Measurements from ENCODE around the gene MESD.

Gene MESD

GRCh38 chr15:80953001-80953952 is 36.3 kb downstream of the MESD start:
- Histone ChIP-seq H2AK5ac (ENCODE audit: low read length, severe bottlenecking) (no peak overlapping the region), H4K8ac (ENCODE audit: low read length) (no peak overlapping the region), H2BK120ac (ENCODE audit: low read depth, low read length) (no peak overlapping the region), H2BK12ac (ENCODE audit: low read length in 2 of 2) (no peak overlapping the region), H2AFZ (ENCODE audit: low read depth, low read length) (no peak overlapping the region), H3K27ac (ENCODE audit: low read length, poor library complexity, severe bottlenecking) (no peak overlapping the region), H2BK5ac (ENCODE audit: low read depth, low read length, poor library complexity, severe bottlenecking) (no peak overlapping the region), H3K9ac (ENCODE audit: low read length) (no peak overlapping the region), H3K18ac (ENCODE audit: low read depth in 1 of 2, low read length in 2 of 2) (no peak overlapping the region), H3K9me3 (ENCODE audit: control insufficient read depth, low read length) (no peaks in the 10 kb centered on the region), H4K91ac (ENCODE audit: low read length) (peak overlapping the region; percentile 11), H3K27me3 (ENCODE audit: control insufficient read depth in 1 of 2, insufficient read depth in 1 of 2, low read length in 2 of 2) (no peaks in the 10 kb centered on the region), H3K14ac (ENCODE audit: low read length in 2 of 2) (no peak overlapping the region), H3K4me1 (ENCODE audit: control insufficient read depth, insufficient read depth, low read depth, low read length) (peaks cover 7% of the 10 kb centered on the region), H2BK15ac (ENCODE audit: low read depth, poor library complexity, severe bottlenecking) (no peak overlapping the region), H3K36me3 (ENCODE audit: control insufficient read depth in 1 of 2, insufficient read depth in 2 of 2, low read depth in 1 of 2, low read length in 2 of 2) (peaks cover 36 to 51% of the 10 kb centered on the region in 2 experiments), H3K79me1 (replicated peaks; ENCODE audit: low read length, poor library complexity, severe bottlenecking) (peaks cover 7% of the 10 kb centered on the region), H3K4me2 (ENCODE audit: low read length, poor library complexity, severe bottlenecking) (no peak overlapping the region), H3K4me3 (ENCODE audit: insufficient read depth in 1 of 2, low read depth in 1 of 2, low read length in 2 of 2) (no peak overlapping the region), H3K4ac (ENCODE audit: low read depth in 1 of 2, low read length in 2 of 2) (no peak overlapping the region), H3K23ac (ENCODE audit: low read length in 2 of 2) (peak overlapping the region in 1 of 2 experiments; percentile 46)
- 96% methylated on average over 12 of the region's 12 CpGs for WGBS
- no peak for DNase-seq

- Histone ChIP-seq H3K4me2 (ENCODE audit: low read length, poor library complexity, severe bottlenecking) (no peak overlapping the region), H3K4me1 (ENCODE audit: control insufficient read depth, insufficient read depth, low read depth, low read length) (peaks cover 7% of the 10 kb centered on the region), H2BK12ac (ENCODE audit: low read length in 2 of 2) (no peak overlapping the region), H2BK15ac (ENCODE audit: low read depth, poor library complexity, severe bottlenecking) (no peak overlapping the region), H3K18ac (ENCODE audit: low read depth in 1 of 2, low read length in 2 of 2) (no peak overlapping the region), H3K9ac (ENCODE audit: low read length) (no peak overlapping the region), H4K8ac (ENCODE audit: low read length) (no peak overlapping the region), H2AFZ (ENCODE audit: low read depth, low read length) (no peak overlapping the region), H3K23ac (ENCODE audit: low read length in 2 of 2) (no peak overlapping the region), H3K36me3 (ENCODE audit: control insufficient read depth in 1 of 2, insufficient read depth in 2 of 2, low read depth in 1 of 2, low read length in 2 of 2) (peaks cover 44 to 64% of the 10 kb centered on the region in 2 experiments), H3K4me3 (ENCODE audit: insufficient read depth in 1 of 2, low read depth in 1 of 2, low read length in 2 of 2) (no peak overlapping the region), H3K9me3 (ENCODE audit: control insufficient read depth, low read length) (no peaks in the 10 kb centered on the region), H4K91ac (ENCODE audit: low read length) (no peak overlapping the region), H3K27me3 (ENCODE audit: control insufficient read depth in 1 of 2, insufficient read depth in 1 of 2, low read length in 2 of 2) (no peaks in the 10 kb centered on the region), H3K79me1 (replicated peaks; ENCODE audit: low read length, poor library complexity, severe bottlenecking) (peaks cover 5% of the 10 kb centered on the region), H3K4ac (ENCODE audit: low read depth in 1 of 2, low read length in 2 of 2) (no peak overlapping the region), H2AK5ac (ENCODE audit: low read length, severe bottlenecking) (no peak overlapping the region), H2BK5ac (ENCODE audit: low read depth, low read length, poor library complexity, severe bottlenecking) (no peak overlapping the region), H3K27ac (ENCODE audit: low read length, poor library complexity, severe bottlenecking) (no peak overlapping the region), H2BK120ac (ENCODE audit: low read depth, low read length) (no peak overlapping the region), H3K14ac (ENCODE audit: low read length in 2 of 2) (no peak overlapping the region)
- no peak for DNase-seq
- WGBS, result 86% methylated on average over 5 of the region's 5 CpGs
Measured at GRCh38 chr15:80951941-80952340, 37.7 kb downstream of the MESD start.

- peaks cover 3% of the 10 kb centered on the region for H3K4me1 ChIP-seq (ENCODE audit: control insufficient read depth, insufficient read depth, low read depth, low read length)
- no peak overlapping the region for H3K4me2 ChIP-seq (ENCODE audit: low read length, poor library complexity, severe bottlenecking)
- H3K36me3 ChIP-seq (ENCODE audit: control insufficient read depth in 1 of 2, insufficient read depth in 2 of 2, low read depth in 1 of 2, low read length in 2 of 2), result peaks cover 50 to 79% of the 10 kb centered on the region in 2 experiments
- no peak overlapping the region for H2BK5ac ChIP-seq (ENCODE audit: low read depth, low read length, poor library complexity, severe bottlenecking)
- no peak overlapping the region for H3K4ac ChIP-seq (ENCODE audit: low read depth in 1 of 2, low read length in 2 of 2)
- H2BK120ac ChIP-seq (ENCODE audit: low read depth, low read length), result no peak overlapping the region
- no peaks in the 10 kb centered on the region for H3K9me3 ChIP-seq (ENCODE audit: control insufficient read depth, low read length)
- no peak overlapping the region for H3K4me3 ChIP-seq (ENCODE audit: insufficient read depth in 1 of 2, low read depth in 1 of 2, low read length in 2 of 2)
- no peak overlapping the region for H2BK12ac ChIP-seq (ENCODE audit: low read length in 2 of 2)
- H3K27me3 ChIP-seq (ENCODE audit: control insufficient read depth in 1 of 2, insufficient read depth in 1 of 2, low read length in 2 of 2), result no peaks in the 10 kb centered on the region
- 96% methylated on average over 6 of the region's 8 CpGs for WGBS
- no peak overlapping the region for H3K14ac ChIP-seq (ENCODE audit: low read length in 2 of 2)
- no peak overlapping the region for H2AFZ ChIP-seq (ENCODE audit: low read depth, low read length)
- no peak overlapping the region for H2AK5ac ChIP-seq (ENCODE audit: low read length, severe bottlenecking)
- H2BK15ac ChIP-seq (ENCODE audit: low read depth, poor library complexity, severe bottlenecking), result no peak overlapping the region
- H4K8ac ChIP-seq (ENCODE audit: low read length), result no peak overlapping the region
- DNase-seq, result no peak
- no peak overlapping the region for H3K9ac ChIP-seq (ENCODE audit: low read length)
- peaks cover 4% of the 10 kb centered on the region for H3K79me1 ChIP-seq (replicated peaks; ENCODE audit: low read length, poor library complexity, severe bottlenecking)
- H4K91ac ChIP-seq (ENCODE audit: low read length), result no peak overlapping the region
- no peak overlapping the region for H3K27ac ChIP-seq (ENCODE audit: low read length, poor library complexity, severe bottlenecking)
- no peak overlapping the region for H3K23ac ChIP-seq (ENCODE audit: low read length in 2 of 2)
- no peak overlapping the region for H3K18ac ChIP-seq (ENCODE audit: low read depth in 1 of 2, low read length in 2 of 2)
Measured at GRCh38 chr15:80950291-80951078, 39.1 kb downstream of the MESD start.

GRCh38 chr15:80949756-80950155 is 39.9 kb downstream of the MESD start:
- Histone ChIP-seq H3K79me1 (replicated peaks; ENCODE audit: low read length, poor library complexity, severe bottlenecking) (peaks cover 4% of the 10 kb centered on the region), H2BK15ac (ENCODE audit: low read depth, poor library complexity, severe bottlenecking) (no peak overlapping the region), H4K8ac (ENCODE audit: low read length) (no peak overlapping the region), H2BK120ac (ENCODE audit: low read depth, low read length) (no peak overlapping the region), H4K91ac (ENCODE audit: low read length) (no peak overlapping the region), H3K23ac (ENCODE audit: low read length in 2 of 2) (no peak overlapping the region), H2AK5ac (ENCODE audit: low read length, severe bottlenecking) (no peak overlapping the region), H3K14ac (ENCODE audit: low read length in 2 of 2) (no peak overlapping the region), H3K36me3 (ENCODE audit: control insufficient read depth in 1 of 2, insufficient read depth in 2 of 2, low read depth in 1 of 2, low read length in 2 of 2) (peaks cover 54 to 86% of the 10 kb centered on the region in 2 experiments), H3K4me2 (ENCODE audit: low read length, poor library complexity, severe bottlenecking) (no peak overlapping the region), H2AFZ (ENCODE audit: low read depth, low read length) (no peak overlapping the region), H3K27ac (ENCODE audit: low read length, poor library complexity, severe bottlenecking) (no peak overlapping the region), H3K27me3 (ENCODE audit: control insufficient read depth in 1 of 2, insufficient read depth in 1 of 2, low read length in 2 of 2) (no peaks in the 10 kb centered on the region), H2BK12ac (ENCODE audit: low read length in 2 of 2) (no peak overlapping the region), H3K9me3 (ENCODE audit: control insufficient read depth, low read length) (no peaks in the 10 kb centered on the region), H3K4me1 (ENCODE audit: control insufficient read depth, insufficient read depth, low read depth, low read length) (peaks cover 2% of the 10 kb centered on the region), H2BK5ac (ENCODE audit: low read depth, low read length, poor library complexity, severe bottlenecking) (no peak overlapping the region), H3K18ac (ENCODE audit: low read depth in 1 of 2, low read length in 2 of 2) (no peak overlapping the region), H3K9ac (ENCODE audit: low read length) (no peak overlapping the region), H3K4me3 (ENCODE audit: insufficient read depth in 1 of 2, low read depth in 1 of 2, low read length in 2 of 2) (no peak overlapping the region), H3K4ac (ENCODE audit: low read depth in 1 of 2, low read length in 2 of 2) (no peak overlapping the region)
- WGBS, result 94% methylated on average over 4 of the region's 4 CpGs
- DNase-seq, result no peak
